ENCODE measurements around the gene GAGE10.

GRCh38 chrX:49272421-49272820 lies 31.0 kb upstream of the GAGE10 start:
- TF ChIP-seq CTCF (IDR thresholded peaks at IDR 0.05) (no peak), POLR2A (IDR thresholded peaks at IDR 0.05) (no peak)
